Measurements from ENCODE around the gene COL25A1.

The COL25A1 gene

GRCh38 chr4:108926781-108927180 is 375.7 kb downstream of the COL25A1 start:
- ChIA-PET CTCF (no interaction called here), POLR2A (no interaction called here)
- TF ChIP-seq HDGF (IDR thresholded peaks at IDR 0.05; ENCODE audit: borderline replicate concordance) = no peak
- TF ChIP-seq FOXK2 (IDR thresholded peaks at IDR 0.05) = no peak
- TF ChIP-seq ELF4 (IDR thresholded peaks at IDR 0.05) = no peak
- TF ChIP-seq L3MBTL2 (conservative IDR thresholded peaks at IDR 0.05) = no peak
- TF ChIP-seq SP1 (IDR thresholded peaks at IDR 0.05) = no peak
- TF ChIP-seq PKNOX1 (IDR thresholded peaks at IDR 0.05) = no peak
- TF ChIP-seq FOXA1 (IDR thresholded peaks at IDR 0.05) = no peak
- TF ChIP-seq TARDBP (IDR thresholded peaks at IDR 0.05) = no peak
- TF ChIP-seq ZNF384 (IDR thresholded peaks at IDR 0.05) = no peak
- TF ChIP-seq FOXM1 (IDR thresholded peaks at IDR 0.05; ENCODE audit: borderline replicate concordance) = no peak
- TF ChIP-seq CTBP1 (IDR thresholded peaks at IDR 0.05; ENCODE audit: borderline replicate concordance) = no peak
- TF ChIP-seq BHLHE40 (IDR thresholded peaks at IDR 0.05; ENCODE audit: borderline replicate concordance) = no peak
- TF ChIP-seq ARNT (IDR thresholded peaks at IDR 0.05) = no peak
- TF ChIP-seq SUZ12 (IDR thresholded peaks at IDR 0.05) = no peak
- no peak for TF ChIP-seq LEF1 (IDR thresholded peaks at IDR 0.05; ENCODE audit: borderline replicate concordance)
- TF ChIP-seq NFRKB (IDR thresholded peaks at IDR 0.05) = no peak
- DNase-seq (ENCODE audit: extremely low spot score) = no peak

- ChIA-PET POLR2A (no interaction called here), CTCF (no interaction called here)
- DNase-seq (ENCODE audit: extremely low spot score) = no peak
- no peak for TF ChIP-seq FOXK2 (IDR thresholded peaks at IDR 0.05)
- TF ChIP-seq FOXA1 (IDR thresholded peaks at IDR 0.05) = no peak
- no peak for TF ChIP-seq ELF4 (IDR thresholded peaks at IDR 0.05)
- no peak for TF ChIP-seq SP1 (IDR thresholded peaks at IDR 0.05)
- TF ChIP-seq TARDBP (IDR thresholded peaks at IDR 0.05) = no peak
- TF ChIP-seq ARNT (IDR thresholded peaks at IDR 0.05) = no peak
- TF ChIP-seq NFRKB (IDR thresholded peaks at IDR 0.05) = no peak
- no peak for TF ChIP-seq PKNOX1 (IDR thresholded peaks at IDR 0.05)
- no peak for TF ChIP-seq L3MBTL2 (conservative IDR thresholded peaks at IDR 0.05)
- TF ChIP-seq CTBP1 (IDR thresholded peaks at IDR 0.05; ENCODE audit: borderline replicate concordance) = no peak
- no peak for TF ChIP-seq ZNF384 (IDR thresholded peaks at IDR 0.05)
- TF ChIP-seq LEF1 (IDR thresholded peaks at IDR 0.05; ENCODE audit: borderline replicate concordance) = no peak
- TF ChIP-seq FOXM1 (IDR thresholded peaks at IDR 0.05; ENCODE audit: borderline replicate concordance) = no peak
- no peak for TF ChIP-seq BHLHE40 (IDR thresholded peaks at IDR 0.05; ENCODE audit: borderline replicate concordance)
- no peak for TF ChIP-seq HDGF (IDR thresholded peaks at IDR 0.05; ENCODE audit: borderline replicate concordance)
- no peak for TF ChIP-seq SUZ12 (IDR thresholded peaks at IDR 0.05)
Observed at GRCh38 chr4:108926061-108926460, 376.4 kb downstream of the COL25A1 start.

DNA sequence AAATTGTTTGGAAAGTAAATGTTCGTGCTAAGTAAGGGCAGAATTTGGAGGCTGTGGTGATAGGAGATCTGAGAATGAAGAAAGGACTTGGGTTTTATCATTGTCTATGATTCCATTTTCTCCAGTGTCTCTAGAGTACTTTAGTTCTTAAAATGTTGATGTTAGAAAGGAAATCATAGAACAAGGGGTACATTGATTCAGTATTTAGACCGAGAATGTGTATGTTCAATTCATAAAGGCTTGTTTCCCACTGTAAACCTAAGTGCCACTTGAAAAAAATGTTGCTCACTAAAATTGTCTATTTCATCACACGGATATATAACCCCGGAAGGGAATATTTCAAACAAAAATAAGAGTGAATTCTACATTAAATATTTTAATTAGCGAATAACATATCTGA is 380.3 kb downstream of the COL25A1 start:
- DNase-seq (ENCODE audit: extremely low spot score) = no peak
- ChIA-PET CTCF (no interaction called here), POLR2A (no interaction called here)
- TF ChIP-seq NFRKB (IDR thresholded peaks at IDR 0.05) (no peak), ELF4 (IDR thresholded peaks at IDR 0.05) (no peak), L3MBTL2 (conservative IDR thresholded peaks at IDR 0.05) (no peak), LEF1 (IDR thresholded peaks at IDR 0.05; ENCODE audit: borderline replicate concordance) (no peak), ZNF384 (IDR thresholded peaks at IDR 0.05) (no peak), FOXM1 (IDR thresholded peaks at IDR 0.05; ENCODE audit: borderline replicate concordance) (no peak), PKNOX1 (IDR thresholded peaks at IDR 0.05) (no peak), SP1 (IDR thresholded peaks at IDR 0.05) (no peak)

DNA sequence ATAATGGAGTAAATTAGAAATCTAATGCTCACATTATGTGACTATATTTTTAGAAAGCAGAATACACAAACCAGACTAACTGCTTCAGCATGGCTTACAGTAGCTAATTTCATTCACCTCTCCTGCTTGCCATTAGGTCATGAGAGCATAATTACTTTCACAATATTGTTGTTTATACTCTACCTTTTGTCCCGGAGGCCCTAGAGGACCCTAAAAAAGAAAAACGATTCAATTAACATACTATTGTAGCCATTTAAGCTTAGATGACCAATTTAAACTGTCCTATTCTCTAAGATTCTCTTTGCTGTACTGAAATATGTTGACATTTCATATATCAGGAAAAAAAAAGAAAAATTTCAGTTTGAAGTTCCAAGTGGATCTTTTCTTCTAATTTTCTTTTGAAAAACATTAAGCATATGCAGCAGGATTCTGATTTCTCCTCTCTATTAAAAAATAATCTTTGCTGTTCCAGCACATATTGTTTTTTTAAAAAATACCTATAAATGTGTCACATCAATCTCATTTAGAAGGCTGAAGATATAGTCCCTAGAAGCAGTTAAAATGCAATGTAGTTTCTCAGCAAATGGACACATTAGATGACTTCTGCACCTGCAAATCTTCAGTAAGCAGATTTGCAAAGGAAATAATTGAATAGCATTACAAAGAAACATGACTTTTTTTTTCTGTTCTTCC is 381.9 kb downstream of the COL25A1 start:
- POLR2A ChIA-PET = no interaction called here
- TF ChIP-seq PKNOX1 (IDR thresholded peaks at IDR 0.05) (peak; percentile 60), TARDBP (IDR thresholded peaks at IDR 0.05) (no peak)

DNA sequence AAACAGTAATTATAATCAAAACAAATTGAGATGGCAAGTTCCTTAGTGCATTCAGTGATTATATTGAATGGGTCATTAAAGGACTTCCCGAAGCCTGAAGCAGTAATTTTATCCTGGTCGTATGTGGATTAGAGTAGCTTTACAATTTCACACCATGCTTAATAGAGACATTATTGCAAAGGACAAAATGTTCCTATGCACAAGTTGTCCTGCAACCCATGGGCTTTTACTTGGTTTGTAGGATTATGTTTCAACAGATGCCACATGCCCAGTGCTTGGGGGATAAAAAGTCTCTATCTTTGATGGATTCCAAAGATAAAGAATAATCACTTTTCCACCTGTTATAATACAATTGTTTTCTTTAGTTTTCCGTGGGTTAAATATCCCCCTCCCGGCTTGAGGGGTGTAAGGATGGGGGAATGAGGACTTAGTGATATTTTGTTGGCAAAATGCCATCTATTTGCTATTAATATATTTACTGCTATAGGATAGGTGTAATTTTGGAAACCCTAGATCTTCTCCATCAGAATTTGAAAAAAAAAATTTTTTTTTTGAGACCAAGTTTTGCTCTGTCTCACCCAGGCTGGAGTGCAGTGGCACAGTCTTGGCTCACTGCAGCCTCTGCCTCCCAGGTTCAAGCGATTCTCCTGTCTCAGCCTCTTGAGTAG is 383.1 kb downstream of the COL25A1 start:
- ChIA-PET POLR2A (no interaction called here), CTCF (no interaction called here)
- DNase-seq (ENCODE audit: extremely low spot score) = no peak
- TF ChIP-seq FOXA1 (IDR thresholded peaks at IDR 0.05) (no peak), L3MBTL2 (conservative IDR thresholded peaks at IDR 0.05) (no peak)

More for the DNA sequence above, 381.9 kb downstream of the COL25A1 start:
- no peak for DNase-seq (ENCODE audit: extremely low spot score)
- CTCF ChIA-PET = no interaction called here

GRCh38 chr4:108917255-108917654 is 385.2 kb downstream of the COL25A1 start:
- DNase-seq (ENCODE audit: extremely low spot score) = no peak
- ChIA-PET CTCF (interaction anchor here (0.6 kb wide), 1 partner anchor 16 kb away, joined by 4 read pairs; no protein-coding TSS in a partner anchor), POLR2A (no interaction called here)
- TF ChIP-seq LEF1 (IDR thresholded peaks at IDR 0.05; ENCODE audit: borderline replicate concordance) (no peak), CTBP1 (IDR thresholded peaks at IDR 0.05; ENCODE audit: borderline replicate concordance) (no peak), ARNT (IDR thresholded peaks at IDR 0.05) (no peak), SP1 (IDR thresholded peaks at IDR 0.05) (no peak), BHLHE40 (IDR thresholded peaks at IDR 0.05; ENCODE audit: borderline replicate concordance) (no peak), L3MBTL2 (conservative IDR thresholded peaks at IDR 0.05) (no peak), FOXK2 (IDR thresholded peaks at IDR 0.05) (no peak), SUZ12 (IDR thresholded peaks at IDR 0.05) (no peak), FOXA1 (IDR thresholded peaks at IDR 0.05) (no peak), ELF4 (IDR thresholded peaks at IDR 0.05) (no peak), NFRKB (IDR thresholded peaks at IDR 0.05) (no peak), ZNF384 (IDR thresholded peaks at IDR 0.05) (no peak)
